ENCODE measurements around the gene TMPRSS11D.

The TMPRSS11D gene

DNA sequence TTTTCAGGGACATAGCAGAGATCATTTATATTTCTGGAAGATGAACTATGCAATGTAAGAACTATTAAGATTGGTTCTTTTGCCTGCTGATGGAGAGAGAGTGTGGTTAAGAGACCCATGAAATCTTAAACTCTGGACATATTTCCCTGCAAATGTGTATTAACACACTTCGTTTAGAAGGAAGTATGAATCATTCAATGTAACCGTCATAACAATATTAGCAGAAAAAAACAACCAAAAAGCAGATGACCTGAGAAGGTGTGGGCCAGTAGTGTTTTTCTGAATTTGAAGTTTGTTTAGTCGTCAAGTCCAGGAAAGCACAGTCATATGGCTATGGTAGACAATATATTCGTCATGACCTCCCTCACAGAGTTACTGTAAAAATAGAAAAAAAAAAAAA lies 2.5 kb upstream of the TMPRSS11D start:
- DNase-seq (ENCODE audit: low read depth) = peak; percentile 38

DNA sequence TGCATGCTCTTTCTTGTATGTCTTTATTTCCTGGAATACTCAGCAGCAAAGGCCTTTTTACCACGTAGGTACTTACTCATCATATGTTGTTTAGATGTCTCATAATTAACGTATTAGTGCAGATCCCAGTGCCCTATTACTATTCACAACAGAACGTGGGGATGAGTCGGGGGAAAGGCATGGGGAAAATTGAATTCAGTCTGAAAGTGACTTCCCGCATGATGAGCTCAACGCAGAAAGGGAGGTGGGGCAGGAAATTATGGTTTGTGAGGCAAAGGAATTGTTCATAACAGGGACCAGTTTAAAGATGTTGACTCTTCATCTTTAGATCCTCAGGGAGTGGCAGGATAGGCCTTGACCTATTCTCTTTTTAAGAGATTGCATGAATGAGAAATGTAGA lies 2.0 kb upstream of the TMPRSS11D start:
- DNase-seq (ENCODE audit: low read depth) = peak; percentile 95

DNA sequence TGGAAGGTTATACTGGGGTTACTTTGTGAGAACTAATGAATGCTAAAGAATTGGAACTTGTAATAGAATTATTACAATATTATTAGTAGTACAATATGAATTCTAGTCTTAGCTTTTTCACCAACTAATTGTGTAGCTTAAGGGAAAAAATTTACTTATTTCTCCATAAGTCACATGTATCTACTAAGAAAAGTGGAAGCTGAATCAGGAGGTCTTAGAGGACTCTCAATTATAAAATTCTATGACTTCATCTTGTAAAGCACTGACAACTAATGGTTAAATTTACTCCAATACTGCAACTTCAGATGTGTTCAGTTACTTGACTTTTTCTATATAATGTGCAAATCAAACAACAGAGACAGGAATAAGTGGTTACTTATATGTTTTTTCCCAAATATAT lies 899 bp upstream of the TMPRSS11D start:
- DNase-seq (ENCODE audit: low read depth) = no peak

DNA sequence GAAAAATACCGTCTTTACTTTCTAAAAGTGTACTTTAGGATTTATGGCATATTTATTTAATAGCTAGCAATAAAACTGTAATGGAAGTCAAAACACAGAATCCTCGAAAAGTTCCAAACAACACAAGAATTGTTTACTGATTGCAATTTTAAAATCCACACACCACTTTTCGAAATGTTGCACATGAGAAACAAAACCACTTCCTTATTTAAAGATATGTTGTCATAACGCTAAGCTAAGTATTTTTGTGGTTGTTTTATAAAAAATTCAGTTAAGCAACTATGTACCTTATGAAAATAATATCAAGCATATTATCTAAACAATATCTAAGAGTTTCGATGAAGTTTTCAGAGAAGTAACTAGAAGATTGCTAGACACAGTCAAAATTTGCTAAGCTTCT lies 344 bp downstream of the TMPRSS11D start:
- no peak for DNase-seq (ENCODE audit: low read depth)

DNA sequence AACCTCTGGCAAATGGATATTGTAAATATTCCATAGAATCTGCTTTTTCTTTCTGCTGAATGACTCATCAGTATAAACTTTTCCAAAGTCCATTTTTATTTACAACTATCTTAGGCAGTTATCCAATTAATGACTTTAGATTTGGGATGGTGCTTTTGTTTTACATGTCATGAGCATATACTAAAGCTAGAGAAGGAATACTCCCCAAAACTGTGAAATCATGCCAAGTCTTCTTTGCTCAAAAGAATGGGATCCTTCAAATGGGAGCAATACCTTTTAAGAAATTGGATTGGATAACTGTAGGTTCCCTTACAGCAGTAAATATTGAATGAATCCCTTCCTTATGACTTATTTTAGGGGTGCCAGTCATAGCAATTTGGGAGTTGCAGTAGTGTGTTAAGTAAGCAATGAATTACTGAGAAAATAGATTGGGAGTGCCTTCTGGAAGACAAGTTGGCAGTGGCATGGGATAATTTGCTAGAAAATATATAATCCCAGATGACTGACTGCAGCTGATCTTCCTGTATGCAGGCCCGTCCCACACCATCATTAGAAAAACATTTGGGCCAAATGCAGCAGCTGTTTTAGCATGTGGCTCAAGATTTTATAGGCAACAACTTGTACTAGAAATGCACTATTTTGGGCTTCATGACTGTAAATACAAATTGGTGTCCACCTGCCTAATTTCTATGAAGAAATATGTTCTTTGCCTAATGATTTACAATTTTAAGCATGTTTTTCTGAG lies 2.8 kb downstream of the TMPRSS11D start:
- no peak for DNase-seq (ENCODE audit: low read depth)

DNA sequence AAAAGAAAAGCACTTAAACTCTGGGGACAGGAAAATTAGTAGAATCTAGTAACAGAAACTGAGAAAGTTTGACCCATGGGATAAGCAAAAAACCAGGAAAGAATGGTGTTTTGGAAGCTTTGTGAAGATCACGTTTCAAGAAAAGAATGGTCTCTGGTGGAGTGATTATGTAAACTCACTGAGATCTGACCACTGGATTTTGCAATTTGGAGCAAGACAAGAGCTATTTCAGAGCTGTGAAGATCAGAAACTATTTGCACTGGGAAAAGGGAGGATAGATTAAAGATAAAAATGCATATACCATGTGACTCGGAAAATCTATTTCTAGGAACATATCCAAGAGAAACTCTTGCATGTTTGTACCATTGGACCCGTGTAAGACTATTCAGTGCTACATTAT lies 4.3 kb downstream of the TMPRSS11D start:
- DNase-seq (ENCODE audit: low read depth) = no peak

DNA sequence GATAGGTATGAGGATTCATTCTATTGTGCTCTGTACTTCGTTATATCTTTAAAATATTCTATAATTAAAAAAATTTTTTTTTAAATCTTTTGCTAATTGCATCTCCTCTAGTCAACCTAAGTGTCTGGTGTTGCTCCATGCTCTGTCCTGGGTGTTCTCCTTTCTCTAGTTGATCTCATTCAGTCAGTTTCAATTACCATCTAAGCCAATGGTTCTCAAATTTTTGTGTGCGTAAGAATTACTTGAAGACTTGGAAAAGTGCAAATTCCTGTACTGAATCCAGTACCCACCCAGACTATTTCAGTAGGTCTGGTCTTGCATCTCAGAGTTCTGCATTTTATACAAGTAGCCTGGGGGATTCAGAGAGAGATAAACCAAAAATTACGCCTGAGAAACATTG lies 6.7 kb downstream of the TMPRSS11D start:
- no peak for DNase-seq (ENCODE audit: low read depth)

DNA sequence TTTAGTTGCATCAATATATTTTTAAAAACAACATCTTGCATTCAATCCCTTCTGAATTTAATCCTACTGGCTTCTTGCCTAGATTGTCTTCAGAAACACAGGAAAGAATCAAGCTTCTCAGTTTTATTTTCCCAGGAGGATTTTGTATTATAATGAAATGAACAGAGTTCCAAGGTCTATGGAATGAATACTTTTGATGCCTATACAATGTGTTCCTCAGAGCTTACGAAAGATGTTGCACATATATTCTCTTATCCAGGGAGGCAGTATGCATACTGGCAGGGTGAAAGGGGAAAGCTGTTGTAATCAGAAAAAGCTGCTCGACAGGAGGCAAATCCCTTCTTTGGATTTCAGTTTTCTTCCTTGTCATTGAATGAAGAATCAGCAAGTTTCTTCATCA lies 8.8 kb downstream of the TMPRSS11D start:
- DNase-seq (ENCODE audit: low read depth) = no peak

DNA sequence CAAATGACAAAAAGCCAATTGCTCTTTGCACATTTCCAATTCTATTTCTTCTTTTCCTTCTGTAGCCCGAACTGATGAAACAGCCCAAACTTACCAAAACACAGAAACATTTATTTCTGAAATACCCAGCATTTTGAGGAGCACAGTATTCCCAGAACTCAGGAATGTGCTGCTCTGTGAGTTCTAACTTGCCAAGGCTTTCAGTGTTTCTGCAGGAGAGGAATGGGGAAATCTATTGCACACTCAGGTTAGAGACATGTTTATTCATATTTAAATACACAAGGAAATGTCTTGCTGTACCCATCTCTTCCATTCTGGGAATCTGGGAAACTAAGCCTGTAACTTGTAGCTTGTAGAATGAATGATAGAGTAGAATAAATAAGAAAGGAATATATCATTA lies 10.7 kb downstream of the TMPRSS11D start:
- no peak for DNase-seq (ENCODE audit: low read depth)

DNA sequence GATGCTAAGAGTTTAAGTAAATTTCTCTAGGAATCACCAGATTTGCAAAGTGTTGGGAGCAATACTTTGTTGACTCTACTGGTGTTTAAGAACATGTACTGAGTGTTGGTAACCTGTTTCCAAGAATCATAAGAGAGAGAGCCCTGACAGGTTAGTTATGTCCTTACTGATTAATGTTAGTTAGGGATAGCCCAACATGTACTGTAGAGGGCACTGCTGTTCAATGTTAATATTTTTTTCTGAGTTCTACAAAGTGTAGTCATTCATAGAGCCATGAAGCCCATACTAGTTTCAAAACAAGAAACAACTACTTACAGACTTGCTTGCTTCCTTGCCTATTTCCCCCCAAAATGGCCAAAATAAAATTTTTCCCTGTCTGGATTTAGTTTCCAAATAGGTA lies 11.9 kb downstream of the TMPRSS11D start:
- peak; percentile 28 for DNase-seq (ENCODE audit: low read depth)

DNA sequence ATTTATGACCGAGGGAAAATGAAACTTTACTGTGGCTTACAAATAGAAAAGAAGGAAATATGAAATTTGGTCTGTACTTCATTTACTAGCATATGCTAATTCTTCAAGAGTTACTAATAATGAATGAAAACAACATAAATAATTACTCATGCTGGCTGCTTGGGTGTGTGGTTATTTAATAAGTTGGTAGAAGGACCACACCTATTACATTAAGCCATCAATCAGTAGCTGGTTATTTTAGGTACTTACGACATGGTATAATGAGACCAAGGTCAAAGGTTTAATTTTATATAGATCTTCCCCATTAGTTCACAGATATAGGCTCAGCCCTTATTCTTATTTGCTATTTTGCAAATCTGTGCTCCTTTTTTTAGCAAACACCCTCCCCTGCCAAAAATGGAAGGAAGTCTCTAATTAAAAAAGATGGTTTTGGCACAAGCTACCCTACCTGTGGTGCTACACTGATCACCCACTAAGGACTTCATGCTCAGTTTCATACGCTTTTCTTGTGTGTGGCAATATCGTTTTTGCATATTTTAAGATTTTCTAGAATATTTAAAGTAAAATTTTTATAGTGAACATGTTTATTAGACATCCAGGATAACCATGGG lies 14.1 kb downstream of the TMPRSS11D start:
- no peak for DNase-seq (ENCODE audit: low read depth)

DNA sequence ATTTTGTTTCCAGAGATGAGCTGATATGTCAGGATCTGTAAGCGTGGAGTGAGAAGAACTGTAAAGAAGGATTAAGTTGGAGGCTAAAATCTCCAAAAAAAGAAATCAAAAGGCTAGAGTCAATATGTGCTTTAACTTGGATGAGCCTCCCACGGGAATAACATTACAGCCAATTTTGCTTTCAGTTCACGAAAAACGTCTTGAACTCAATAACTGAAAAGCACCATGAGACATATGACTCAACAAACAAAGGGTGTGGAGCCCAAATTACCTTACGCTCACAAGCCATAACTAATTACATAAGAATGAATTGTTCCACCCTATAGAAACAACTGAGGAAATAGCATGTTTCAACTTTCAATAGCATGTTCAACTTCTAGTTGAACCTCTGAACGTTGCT lies 22.3 kb downstream of the TMPRSS11D start:
- no peak for DNase-seq (ENCODE audit: low read depth)

DNA sequence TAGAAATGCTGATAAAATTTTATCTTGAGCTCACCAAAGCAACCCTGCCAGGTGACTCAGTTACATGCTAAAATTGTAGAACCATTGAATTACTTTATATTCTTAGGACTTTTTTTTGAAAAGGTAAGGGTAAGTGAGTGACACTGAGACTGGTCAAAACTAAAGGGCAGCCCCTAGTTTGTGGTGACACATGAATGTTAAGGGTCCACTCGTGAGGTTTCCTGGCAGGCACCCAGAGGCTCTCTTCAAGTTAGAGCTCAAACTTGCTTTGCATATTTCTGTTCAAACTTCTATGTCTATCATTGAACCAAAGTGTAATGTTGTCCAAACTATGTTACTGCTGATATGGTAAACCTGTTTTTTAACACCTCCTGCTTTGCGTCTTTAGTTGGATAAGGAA lies 30.5 kb downstream of the TMPRSS11D start:
- no peak for DNase-seq (ENCODE audit: low read depth)

DNA sequence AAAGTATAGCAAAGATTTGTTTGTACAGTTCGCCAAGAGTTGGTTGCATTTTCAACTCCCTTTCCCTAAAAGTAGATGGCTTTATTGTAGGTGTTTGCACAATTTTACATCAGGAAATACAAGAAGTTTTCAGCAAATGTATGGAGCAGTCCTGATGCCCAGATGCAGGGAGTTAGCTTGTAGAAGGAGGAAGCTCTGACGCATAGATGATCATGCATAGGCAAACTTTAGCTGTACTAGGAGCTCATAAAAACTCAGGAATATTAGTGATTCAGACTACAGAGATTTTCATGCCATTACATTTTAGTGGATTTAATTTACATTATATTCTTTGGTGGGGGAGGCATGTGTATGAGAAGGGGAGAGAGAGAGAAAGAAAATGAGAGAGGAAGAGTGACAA lies 62.9 kb downstream of the TMPRSS11D start:
- DNase-seq (ENCODE audit: low read depth) = no peak

DNA sequence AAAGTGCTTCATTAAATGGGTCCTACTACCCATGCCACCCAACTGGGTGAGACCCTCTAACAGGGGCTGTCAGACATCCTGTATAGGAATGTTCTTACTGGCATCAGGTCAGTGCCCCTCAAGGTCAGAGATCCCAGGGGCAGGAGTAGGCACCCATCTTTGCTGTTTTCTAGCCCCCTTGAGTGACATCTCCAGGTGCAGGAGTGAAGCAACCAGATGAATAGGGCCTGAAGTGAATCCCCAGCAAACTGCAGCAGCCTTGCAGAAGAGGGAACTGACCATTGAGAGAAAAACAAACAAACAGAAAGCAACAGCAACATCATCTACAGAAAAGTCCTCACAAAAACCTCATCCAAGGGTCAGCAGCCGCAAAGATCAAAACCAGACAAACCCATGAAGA lies 73.8 kb downstream of the TMPRSS11D start:
- DNase-seq (ENCODE audit: low read depth) = no peak

DNA sequence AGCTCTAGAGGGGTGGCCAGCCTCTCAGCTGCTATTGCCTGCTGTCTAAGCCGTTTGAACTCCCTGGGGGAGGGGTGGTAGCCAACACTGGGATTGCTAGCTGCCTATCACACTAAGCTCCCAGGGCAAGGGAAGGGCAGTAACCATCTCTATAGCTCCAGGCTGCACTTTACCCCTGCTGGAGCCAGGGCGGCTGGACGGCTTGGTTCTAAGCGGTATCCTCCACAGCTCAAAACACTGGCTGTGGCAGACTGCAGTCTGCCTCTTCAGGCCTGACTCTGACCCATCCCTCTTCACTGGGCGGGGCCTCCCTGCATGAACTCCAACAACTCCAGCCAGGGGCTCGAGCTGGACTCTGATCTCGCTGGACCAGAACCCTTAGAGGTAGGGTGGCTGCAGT lies 74.3 kb downstream of the TMPRSS11D start:
- no peak for DNase-seq (ENCODE audit: low read depth)

DNA sequence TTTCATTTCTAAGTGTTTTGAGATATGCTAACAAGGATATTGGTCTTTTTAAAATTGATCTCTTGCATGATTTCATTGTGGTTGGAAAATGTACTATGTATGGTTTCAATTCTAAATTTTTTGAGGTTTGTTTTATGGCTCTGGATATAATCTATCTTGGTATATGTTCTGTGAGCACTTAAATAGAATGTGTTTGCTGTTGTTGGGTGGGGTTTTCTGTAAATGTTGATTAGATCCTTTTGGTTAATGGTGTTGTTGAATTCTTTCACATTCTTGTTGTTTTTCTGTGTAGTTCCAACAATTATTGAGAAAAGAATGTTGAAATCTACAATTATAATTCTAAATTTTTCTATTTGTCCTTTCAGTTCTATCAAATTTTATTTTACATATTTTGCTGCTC lies 87.0 kb downstream of the TMPRSS11D start:
- DNase-seq (ENCODE audit: low read depth) = no peak

DNA sequence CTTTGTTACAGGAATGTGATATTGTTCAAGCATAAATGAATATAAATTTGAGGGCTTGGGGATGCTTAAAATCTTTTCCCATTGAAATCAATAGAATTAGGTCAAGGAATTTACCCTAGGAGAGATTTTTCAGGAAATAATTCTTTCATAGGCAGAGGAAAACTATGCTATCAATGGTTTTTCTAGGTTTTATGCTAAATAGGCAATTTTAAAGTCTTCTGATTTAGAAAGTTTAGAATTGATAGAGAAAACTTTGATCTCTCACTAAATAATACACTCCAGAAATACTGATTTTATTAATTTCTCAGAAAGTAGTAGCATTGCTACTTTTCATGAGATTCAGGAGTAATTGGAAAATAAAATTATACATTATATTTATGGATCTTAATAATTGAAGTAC lies 93.1 kb downstream of the TMPRSS11D start:
- DNase-seq (ENCODE audit: low read depth) = no peak

DNA sequence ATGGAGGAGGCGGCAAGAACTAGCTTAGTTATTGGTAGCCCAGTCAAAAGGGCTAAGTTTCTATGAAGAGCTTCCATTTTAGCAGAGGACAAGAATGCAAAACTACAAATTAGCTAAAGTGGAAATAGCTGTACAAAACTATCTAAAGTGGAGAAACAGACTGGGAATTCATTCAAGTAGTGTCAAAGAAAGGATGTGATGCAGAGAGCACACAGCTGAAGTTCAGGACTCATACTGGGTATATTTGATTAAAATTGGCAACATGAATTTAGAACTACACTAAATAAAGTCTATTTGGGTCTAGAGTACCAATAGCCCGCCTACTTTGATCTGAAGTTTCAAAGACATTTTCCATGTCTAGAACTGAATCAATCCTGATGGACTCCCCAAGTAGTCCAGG lies 96.5 kb downstream of the TMPRSS11D start:
- no peak for DNase-seq (ENCODE audit: low read depth)

DNA sequence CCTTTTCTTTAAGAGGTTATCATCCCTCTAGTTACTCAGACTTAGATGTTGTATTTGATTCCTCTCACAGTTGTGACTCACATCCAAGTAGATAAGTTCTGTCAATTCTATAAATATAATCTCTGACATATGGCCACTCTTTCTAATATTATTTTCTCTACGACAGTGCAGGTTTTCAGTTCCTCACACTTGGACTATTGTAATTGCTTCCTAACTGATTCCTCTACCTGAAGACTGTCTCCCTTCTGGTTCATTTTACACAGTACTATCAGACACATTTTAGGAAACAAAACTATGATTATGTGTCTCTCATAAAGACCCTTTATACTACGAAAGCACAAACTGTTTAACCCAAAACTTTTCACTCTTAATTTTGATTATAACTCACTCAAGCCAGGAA lies 98.3 kb downstream of the TMPRSS11D start:
- no peak for DNase-seq (ENCODE audit: low read depth)

DNA sequence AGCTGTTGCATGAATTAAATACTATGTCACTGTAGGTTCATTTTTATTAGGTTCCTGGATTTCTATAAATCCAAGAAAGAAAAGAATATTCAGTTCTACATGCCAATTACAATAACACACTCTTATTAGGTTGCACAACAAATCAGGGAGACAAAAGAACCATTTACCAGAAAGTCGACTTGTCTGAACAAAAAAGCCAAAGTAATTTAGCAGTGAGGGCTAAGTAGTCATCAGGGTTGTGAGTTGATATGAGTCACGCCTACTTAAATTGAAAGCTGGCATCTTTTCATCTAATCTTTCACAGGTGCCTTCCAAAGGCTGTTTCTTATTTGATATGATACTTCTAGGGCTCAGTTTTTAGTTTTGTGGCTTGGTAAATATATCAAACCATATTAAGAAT lies 104.2 kb downstream of the TMPRSS11D start:
- DNase-seq (ENCODE audit: low read depth) = no peak

DNA sequence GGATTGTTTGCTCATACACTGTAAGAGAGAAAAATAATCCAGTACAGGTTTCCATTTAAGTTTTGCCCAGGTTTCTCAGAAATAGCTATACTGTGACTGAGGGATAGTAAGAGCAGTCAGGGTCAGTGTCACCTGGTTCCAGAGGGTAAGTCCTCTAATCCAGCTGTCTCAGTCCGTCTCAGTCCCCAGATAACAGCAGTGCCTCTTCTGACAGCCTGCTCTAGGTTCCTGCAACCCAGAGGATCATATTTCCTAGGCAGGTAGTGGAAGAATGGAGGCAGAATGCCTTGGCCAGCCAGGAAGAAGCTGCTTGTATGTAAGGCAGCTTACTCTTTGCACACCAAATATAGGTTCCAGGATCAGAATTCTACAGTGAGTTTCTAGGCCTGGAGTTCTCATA lies 107.1 kb downstream of the TMPRSS11D start:
- DNase-seq (ENCODE audit: low read depth) = no peak

Measured in non-pigmented ciliary epithelial cell (primary cell).